ENCODE data around the gene PLCZ1.
"Not testable (repeated sequence)": the region's sequence is repeated elsewhere in the genome, so short reads cannot be mapped to it uniquely, and the experiment has no call there.

PLCZ1 gene

DNA sequence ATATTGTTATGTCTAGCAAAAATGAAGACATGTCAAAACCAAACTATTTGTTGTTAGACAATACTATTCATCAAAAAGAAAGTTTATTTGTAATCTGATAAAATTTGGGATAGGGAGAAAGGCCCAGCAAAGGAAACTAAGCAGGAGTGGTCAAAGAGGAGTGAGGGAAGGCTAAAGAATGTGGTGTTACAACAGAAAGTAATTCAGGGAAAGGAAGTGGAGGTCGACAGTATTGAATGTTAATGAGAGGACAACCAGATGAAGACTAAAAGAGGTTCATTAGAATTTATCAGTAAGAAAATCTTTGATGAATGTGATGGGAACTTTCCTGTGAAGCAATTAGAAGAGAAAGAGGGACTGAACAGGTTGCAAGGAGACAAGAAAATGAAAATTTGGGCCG is 33.9 kb downstream of the PLCZ1 start:
- no peak for DNase-seq (ENCODE audit: low read depth)
- TF ChIP-seq, protein P1, sequence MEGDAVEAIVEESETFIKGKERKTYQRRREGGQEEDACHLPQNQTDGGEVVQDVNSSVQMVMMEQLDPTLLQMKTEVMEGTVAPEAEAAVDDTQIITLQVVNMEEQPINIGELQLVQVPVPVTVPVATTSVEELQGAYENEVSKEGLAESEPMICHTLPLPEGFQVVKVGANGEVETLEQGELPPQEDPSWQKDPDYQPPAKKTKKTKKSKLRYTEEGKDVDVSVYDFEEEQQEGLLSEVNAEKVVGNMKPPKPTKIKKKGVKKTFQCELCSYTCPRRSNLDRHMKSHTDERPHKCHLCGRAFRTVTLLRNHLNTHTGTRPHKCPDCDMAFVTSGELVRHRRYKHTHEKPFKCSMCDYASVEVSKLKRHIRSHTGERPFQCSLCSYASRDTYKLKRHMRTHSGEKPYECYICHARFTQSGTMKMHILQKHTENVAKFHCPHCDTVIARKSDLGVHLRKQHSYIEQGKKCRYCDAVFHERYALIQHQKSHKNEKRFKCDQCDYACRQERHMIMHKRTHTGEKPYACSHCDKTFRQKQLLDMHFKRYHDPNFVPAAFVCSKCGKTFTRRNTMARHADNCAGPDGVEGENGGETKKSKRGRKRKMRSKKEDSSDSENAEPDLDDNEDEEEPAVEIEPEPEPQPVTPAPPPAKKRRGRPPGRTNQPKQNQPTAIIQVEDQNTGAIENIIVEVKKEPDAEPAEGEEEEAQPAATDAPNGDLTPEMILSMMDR (IDR thresholded peaks at IDR 0.05; ENCODE audit: insufficient read depth, low read depth, low read length, missing control alignments): no peak
- no peak overlapping the region for H3K4me3 ChIP-seq (ENCODE audit: low read length)

DNA sequence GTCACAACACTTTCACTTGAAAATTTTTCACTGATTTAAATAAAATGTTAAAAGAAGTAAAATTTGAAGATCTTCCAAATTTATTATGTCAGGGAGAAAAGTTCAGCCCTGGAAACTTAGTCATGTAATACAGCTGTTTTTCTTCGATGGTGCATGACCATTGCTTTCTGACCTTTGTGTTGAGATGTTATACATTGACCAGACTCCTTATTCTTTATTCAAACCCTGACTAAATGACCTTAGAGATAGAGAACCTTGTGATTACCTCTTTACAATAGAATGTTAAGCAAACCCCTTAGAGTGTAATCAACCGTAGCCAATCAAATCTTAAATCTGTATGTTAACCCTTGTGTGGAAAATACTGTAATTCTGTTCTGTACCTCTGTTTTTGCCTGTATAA is 34.5 kb downstream of the PLCZ1 start:
- no peak for DNase-seq (ENCODE audit: low read depth)
- no peak overlapping the region for H3K4me3 ChIP-seq (ENCODE audit: low read length)
- TF ChIP-seq, protein P1 (IDR thresholded peaks at IDR 0.05; ENCODE audit: insufficient read depth, low read depth, low read length, missing control alignments): no peak

DNA sequence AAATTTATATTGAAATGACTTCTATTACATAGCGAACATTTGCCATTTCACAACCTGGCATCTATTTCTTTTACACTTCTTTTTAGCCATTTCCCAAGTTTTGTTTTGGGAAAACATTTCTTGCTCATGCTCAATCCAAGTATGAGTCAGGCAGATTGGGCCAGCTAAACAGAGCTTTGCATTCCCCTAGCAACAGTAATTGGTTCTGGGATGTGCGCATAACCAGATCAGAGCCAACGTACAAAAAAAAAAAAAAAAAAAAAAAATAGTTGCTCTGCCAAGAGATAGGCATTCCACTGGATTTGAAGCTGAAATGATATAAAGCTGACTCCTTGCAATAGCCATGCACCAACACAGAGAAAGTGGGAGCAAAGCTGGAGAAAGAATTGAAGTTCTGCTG is 37.5 kb downstream of the PLCZ1 start:
- no peak for DNase-seq (ENCODE audit: low read depth)

DNA sequence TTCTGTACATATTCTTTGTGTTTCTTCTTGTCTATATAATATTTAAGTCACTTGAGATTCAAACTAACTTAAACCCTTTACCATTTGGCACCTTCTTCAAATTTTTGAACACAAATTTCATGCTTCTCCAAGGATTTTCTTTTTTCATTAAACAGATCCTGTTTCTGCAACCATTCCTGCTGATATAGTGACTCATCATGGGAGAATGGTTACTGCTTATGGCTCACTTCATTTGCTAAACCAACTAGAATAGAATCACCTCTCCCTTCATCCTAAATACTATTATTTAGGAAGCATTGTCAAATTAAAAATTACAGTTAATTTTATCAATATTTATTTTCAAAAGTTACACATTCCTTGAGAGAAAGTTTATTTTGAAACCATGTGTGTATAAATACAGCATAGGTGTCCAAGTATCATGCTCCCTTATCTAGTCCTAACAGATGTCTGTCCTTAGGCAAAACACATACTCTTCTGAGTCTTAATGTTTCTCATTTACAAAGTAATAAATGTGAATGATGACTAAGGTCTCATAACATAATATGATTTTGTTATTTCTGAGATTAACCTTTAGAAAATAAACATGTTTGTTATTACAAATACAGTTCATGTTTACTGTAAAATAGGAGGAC is 40.7 kb downstream of the PLCZ1 start:
- DNase-seq (ENCODE audit: low read depth): peak; percentile 65
- no peak overlapping the region for H3K4me3 ChIP-seq (ENCODE audit: low read length)
- TF ChIP-seq, protein P1 (IDR thresholded peaks at IDR 0.05; ENCODE audit: insufficient read depth, low read depth, low read length, missing control alignments): no peak

More for the DNA sequence above, 37.5 kb downstream of the PLCZ1 start:
- TF ChIP-seq, protein P1 (IDR thresholded peaks at IDR 0.05; ENCODE audit: insufficient read depth, low read depth, low read length, missing control alignments): no peak
- H3K4me3 ChIP-seq (ENCODE audit: low read length): no peak overlapping the region

DNA sequence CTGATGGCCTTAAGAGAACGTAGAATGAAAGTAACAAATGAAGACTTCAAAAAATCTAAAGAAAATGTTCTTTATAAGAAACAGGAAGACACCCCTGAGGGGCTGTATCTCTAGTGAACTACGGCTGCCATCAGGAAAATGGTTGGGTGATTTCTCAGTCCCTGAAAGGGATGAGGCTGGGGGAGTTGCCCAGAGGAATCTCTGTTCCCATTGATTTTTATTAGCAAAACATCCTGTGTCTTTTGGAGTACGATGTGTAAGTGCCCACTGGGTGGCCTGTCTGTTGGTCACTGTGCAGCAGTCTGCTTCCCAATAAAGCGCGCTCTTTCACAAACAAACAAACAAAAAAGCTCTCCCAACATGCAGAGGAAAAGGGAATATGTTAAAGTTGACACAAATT is 43.8 kb downstream of the PLCZ1 start:
- not testable (repeated sequence) for H3K4me3 ChIP-seq (ENCODE audit: low read length); DNase-seq (ENCODE audit: low read depth)

DNA sequence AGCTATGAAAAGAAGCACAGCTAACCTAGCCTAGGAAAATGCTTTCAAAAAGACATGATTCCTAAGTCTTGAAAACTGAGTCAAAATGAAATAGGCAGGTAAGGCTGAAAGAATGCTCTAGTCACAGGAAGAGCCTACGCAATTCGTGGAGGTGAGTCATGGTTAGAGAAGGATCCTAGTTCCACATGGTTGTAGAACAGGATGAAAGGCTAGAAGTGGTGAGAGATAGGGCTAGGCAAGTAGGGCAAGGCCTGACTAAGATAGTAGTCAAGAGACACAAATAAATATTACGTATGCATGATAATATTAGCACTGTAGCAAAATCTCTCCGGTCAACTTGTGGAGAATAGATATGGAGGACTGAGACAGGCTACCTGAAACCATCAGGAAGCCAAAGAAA is 47.2 kb downstream of the PLCZ1 start:
- H3K4me3 ChIP-seq (ENCODE audit: low read length): no peak overlapping the region
- TF ChIP-seq, protein P1 (IDR thresholded peaks at IDR 0.05; ENCODE audit: insufficient read depth, low read depth, low read length, missing control alignments): no peak
- peak; percentile 99 for DNase-seq (ENCODE audit: low read depth)

DNA sequence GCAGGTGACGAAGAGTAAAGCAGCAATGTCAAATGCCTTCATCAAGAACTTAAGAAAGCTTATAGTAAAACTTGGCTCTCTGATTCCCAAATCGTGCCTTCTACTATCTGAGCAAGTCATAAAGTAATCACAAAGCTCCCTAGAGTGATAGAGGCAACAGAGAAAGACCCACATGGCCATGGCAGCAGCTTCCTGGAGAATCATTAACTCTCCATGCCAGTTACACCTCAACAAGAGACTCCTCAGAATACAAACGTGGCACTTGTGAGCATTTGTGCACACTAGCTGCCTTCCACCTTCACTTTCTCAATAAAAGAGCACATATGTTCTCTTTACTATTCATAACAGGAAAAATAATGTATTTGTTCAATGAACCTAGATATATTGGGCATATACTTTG is 48.0 kb downstream of the PLCZ1 start:
- DNase-seq (ENCODE audit: low read depth): no peak
- H3K4me3 ChIP-seq (ENCODE audit: low read length): no peak overlapping the region
- TF ChIP-seq, protein P1 (IDR thresholded peaks at IDR 0.05; ENCODE audit: insufficient read depth, low read depth, low read length, missing control alignments): no peak

Data from epithelial cell of esophagus (primary cell).